ENCODE data around the gene EMID1.
A peak's percentile ranks its signal among the peaks of the same experiment; 100 is the strongest.
"Not testable (repeated sequence)": the region's sequence is repeated elsewhere in the genome, so short reads cannot be mapped to it uniquely, and the experiment has no call there.

Gene EMID1

DNA sequence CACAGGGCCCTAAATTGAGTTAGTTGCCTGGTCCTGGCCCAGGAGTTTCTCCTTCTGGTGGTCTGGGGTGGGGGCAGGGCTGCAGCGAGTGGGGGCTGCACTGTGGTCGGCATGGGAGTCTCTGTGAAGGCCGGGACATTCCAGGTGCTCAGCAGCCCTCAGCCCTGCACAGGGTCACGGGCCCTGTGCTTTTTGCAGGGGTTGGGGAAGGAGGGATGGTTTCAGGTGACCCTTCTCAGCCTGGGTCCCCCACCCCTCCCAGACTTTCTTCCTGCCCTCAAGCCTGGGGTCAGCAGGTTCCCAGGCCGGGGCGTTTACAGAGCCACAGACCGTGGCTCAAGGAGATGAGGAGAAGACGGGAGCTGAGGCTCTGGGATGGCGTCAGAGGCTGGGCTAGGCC is 7.8 kb downstream of the EMID1 start:
- H3K27me3 Mint-ChIP-seq = peaks cover 14% of the 10 kb centered on the region
- H3K9me3 Mint-ChIP-seq = no peaks in the 10 kb centered on the region
- ATAC-seq = no peak

DNA sequence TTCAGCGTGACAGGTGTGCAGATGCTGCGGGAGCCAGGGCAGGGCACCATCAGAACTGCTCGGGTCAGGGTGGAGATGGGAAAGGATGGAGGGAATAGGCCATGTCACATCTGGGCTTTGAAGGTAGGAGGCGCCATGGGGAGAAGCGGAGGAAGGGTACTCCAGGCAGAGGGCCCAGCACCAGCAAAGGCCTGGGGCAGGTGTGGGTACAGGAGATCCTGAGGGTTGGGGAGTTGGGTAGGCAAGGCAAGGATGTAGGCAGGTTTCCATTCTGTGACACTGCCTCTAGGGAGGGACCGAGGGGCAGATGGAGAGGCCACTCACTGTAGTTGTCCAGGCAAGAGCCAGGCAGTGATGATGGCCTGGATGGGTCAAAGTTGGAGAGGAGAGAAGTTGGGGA is 8.5 kb downstream of the EMID1 start:
- Mint-ChIP-seq H3K4me1 (no peaks in the 10 kb centered on the region), H3K27ac (no peak overlapping the region), H3K4me3 (no peak overlapping the region), H3K27me3 (peaks cover 7% of the 10 kb centered on the region), H3K9me3 (no peaks in the 10 kb centered on the region)
- ATAC-seq (no peak), DNase-seq (no peak)

More for the DNA sequence above, 7.8 kb downstream of the EMID1 start:
- H3K4me1 Mint-ChIP-seq = no peaks in the 10 kb centered on the region
- no peak for DNase-seq
- no peak overlapping the region for H3K4me3 Mint-ChIP-seq
- no peak overlapping the region for H3K27ac Mint-ChIP-seq

DNA sequence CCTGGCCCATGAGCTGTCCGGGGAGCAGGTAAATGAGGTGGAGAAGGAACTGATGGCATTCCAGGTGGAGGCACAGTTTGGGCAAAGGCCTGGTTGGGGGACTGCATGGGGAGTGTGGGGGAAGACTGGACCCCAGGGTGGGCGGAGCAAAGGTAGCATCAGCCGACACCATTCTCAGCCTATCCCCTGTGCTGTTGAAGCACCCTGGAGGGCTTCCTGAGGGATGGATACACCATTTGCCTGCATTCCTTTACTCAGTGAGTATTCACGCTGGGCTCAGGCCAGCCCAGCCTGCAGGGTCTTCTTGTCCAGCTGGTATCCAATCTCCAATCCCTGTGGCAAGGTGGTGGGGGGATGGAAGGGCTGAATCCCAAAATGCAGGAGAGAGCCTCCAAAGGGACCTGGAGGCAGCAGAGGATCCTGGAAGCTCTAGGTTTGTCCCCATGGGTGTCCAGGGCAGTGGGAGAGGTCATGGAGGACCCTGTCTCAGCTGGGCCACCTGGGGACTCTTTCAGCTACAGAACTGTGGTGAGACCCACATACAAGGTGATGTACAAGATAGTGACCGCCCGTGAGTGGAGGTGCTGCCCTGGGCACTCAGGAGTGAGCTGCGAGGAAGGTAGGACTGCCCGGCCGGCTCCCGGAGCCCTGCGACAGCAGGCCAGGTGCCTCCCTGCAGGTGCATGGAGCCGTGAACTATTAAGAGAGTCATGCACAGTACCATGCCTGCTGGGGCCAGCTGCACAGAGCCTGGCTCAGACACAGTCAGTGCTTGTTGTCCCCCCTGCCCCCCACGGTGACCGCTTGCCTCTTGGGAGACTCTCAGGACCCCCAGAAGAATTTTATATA is 9.5 kb downstream of the EMID1 start:
- Mint-ChIP-seq H3K4me3 (no peak overlapping the region), H3K27ac (peak overlapping the region in 1 of 2 donors; percentile 28), H3K4me1 (no peaks in the 10 kb centered on the region), H3K27me3 (no peaks in the 10 kb centered on the region), H3K9me3 (no peaks in the 10 kb centered on the region)
- no peak for ATAC-seq
- no peak for DNase-seq

DNA sequence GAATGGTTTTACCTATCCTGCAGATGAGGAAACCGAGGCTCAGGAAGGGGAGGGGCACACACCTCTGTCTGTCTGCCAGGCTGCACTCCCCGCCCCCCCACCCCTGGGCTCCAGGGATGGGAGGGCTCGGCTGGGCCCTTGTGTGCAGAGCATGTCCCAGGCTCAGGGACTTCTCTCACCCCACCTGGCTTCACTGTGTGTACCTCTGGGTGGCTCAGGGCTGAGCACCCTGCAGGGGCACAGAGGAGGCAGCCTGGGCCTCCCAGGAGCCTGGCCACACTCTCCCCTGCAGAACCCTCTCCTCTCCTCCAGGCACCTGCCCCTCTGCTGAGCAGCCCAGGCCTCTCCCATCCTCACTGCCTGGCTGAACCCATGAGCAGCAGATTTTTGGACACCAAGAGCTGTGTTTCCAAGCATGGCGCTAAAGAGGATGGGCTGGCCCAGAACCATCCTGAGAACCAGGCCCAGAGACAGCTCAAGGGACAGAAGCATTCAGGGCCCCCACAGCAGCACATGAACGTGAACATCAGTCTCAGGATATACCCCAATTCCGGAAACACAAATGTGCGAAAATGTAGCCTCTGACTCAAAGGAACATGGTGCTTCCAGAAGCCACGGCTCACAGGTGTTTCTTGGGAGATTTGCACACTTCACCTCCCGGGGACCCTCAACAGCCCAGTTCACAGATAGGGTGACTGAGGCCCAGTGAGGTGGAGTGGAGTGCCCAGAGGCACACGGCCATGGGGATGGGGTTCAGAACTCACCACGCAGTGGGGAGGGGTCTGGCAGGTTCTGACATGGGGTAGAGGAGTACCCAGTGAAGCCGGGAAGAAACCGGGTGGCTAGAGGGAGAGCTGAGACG is 10.5 kb downstream of the EMID1 start:
- DNase-seq = no peak
- Mint-ChIP-seq H3K4me1 (no peaks in the 10 kb centered on the region), H3K27me3 (no peaks in the 10 kb centered on the region), H3K9me3 (no peaks in the 10 kb centered on the region), H3K4me3 (no peak overlapping the region), H3K27ac (peak overlapping the region in 1 of 2 donors; percentile 63)
- ATAC-seq = no peak

DNA sequence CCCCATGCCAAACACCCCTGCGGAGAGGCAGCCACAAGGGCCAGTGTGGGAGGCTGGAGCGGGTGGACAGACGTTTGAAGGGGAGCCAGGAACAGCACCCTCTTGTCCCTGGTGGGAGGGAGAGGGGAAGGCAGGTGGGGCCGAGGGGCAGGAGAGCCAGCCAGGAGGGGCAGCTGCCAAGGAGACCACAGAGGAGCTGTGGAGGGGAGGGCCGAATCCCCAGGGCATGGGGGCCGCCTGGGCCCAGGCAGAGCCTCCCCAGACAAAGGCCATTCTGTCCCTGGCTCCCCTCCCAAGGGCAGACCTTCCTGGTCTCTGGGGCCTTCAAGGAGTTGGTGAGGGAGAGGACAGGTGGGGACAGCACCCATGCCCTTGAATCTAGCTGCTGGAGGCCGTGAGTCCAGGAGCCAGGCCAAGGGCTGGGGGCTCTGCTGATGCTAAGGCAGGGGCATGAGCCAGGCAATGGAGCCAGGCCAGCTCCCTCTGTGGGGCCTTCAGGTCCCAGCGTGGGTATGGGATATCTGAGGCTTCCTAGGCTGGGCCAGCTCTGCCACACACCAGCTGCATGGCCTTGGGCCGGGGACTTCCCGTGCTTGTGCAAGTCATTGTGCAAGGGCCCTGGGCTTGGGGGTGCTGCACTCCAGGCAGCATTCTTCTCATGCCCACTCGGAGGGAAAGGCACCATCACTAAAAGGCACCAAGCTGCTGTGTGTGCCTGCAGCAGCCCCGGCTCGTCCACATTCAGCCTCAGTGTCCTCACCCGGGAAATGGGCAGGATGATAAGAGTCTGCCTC is 11.4 kb downstream of the EMID1 start:
- Mint-ChIP-seq H3K4me3 (no peak overlapping the region), H3K27ac (no peak overlapping the region), H3K27me3 (no peaks in the 10 kb centered on the region), H3K4me1 (no peaks in the 10 kb centered on the region), H3K9me3 (no peaks in the 10 kb centered on the region)
- DNase-seq = no peak
- ATAC-seq = no peak

DNA sequence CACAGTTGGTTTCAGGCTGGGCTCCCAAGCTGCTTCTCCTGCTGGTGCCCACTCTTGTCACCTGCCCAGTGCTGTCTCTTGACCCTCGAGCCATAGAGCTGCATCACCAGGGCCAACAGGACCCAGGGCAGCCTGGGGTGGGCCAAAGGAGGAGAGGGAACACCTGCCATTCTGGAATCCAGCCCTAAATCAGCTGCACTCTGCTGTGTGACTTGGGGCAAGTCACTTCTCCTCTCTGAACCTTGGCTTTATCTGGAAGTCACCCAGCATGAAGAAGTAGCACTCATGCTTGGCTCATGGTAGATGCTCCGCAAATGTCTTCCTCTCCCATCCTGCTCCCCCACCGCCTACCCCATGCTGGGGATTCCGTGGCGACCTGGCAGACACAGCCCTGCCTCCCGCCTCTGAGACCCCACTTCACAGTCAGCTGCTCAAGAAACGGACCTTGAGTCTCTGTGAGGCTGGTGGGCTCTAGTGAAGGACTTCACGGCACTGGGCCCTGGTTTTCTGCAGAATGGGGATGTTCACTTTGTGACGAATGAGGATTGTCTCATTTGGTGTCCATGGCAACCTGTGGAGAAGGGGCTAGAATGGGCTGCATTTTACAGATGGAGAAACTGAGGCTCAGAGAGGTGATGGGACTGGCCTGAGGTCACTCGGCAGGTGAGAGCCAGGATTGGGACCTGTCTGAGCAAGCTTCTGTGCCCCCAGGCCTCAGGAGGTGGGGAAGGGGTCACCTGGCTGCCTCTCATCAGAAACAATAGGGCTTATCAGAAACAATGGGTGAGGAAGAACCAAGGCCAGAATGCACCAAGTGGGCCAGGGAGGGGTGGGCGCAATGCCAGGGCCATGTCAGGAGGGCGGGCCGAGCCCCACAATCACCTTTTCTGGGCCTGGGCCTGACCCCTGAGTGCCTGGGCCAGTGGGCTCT is 12.4 kb downstream of the EMID1 start:
- Mint-ChIP-seq H3K9me3 (no peaks in the 10 kb centered on the region), H3K4me3 (no peak overlapping the region), H3K4me1 (no peaks in the 10 kb centered on the region), H3K27ac (no peak overlapping the region), H3K27me3 (no peaks in the 10 kb centered on the region)
- DNase-seq (no peak), ATAC-seq (no peak)

DNA sequence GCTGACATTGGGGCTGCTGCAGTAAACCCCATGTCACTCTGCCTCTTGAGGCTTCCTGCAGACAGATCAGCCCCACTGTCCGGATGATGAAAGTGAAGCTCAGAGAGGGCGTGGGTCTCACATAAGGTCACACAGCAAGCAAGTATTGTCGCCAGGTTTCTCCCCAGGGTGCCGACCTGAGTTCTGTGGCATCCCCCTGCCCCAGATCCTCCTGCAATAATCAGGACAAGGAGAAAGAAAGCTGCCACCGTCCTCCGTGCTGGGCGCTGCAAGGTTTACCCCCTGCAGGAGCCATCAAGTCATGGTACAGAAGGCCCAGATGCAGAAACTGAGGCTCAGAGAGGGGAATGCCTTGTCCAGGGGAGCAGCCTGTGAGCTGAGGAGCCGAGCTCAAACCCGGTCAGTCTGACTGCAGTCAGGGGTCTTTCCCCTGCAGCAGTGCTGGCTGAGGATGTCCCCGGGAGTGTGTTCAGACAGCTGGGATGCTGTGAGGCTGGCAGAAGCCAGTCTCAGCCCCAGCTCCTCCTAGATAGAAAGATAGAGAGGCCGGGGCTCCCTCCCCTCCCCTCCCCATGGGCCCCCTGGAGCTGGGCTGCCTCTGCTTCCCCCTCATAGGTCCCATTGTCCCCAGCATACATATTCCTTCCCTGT is 13.2 kb downstream of the EMID1 start:
- no peak overlapping the region for H3K4me3 Mint-ChIP-seq
- DNase-seq (no peak), ATAC-seq (no peak)
- H3K4me1 Mint-ChIP-seq = no peaks in the 10 kb centered on the region
- H3K27ac Mint-ChIP-seq = no peak overlapping the region
- H3K27me3 Mint-ChIP-seq = no peaks in the 10 kb centered on the region
- no peaks in the 10 kb centered on the region for H3K9me3 Mint-ChIP-seq

DNA sequence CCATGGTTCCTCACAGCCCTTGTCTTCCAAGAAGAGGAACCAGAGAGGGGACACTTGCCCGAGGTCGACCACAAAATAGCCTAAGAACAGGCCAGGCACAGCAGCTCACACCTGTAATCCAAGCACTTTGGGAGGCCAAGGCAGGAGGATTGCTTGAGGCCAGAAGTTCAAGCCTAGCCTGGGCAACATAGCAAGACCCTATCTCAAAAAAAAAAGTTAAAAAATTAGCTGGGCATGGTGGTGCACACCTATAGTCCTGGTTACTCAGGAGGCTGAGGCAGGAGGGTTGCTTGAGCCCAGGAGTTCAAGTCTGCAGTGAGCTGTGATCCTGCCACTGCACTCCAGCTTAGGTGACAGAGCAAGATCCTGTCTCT is 13.7 kb downstream of the EMID1 start:
- not testable (repeated sequence) for H3K4me3 Mint-ChIP-seq, DNase-seq

DNA sequence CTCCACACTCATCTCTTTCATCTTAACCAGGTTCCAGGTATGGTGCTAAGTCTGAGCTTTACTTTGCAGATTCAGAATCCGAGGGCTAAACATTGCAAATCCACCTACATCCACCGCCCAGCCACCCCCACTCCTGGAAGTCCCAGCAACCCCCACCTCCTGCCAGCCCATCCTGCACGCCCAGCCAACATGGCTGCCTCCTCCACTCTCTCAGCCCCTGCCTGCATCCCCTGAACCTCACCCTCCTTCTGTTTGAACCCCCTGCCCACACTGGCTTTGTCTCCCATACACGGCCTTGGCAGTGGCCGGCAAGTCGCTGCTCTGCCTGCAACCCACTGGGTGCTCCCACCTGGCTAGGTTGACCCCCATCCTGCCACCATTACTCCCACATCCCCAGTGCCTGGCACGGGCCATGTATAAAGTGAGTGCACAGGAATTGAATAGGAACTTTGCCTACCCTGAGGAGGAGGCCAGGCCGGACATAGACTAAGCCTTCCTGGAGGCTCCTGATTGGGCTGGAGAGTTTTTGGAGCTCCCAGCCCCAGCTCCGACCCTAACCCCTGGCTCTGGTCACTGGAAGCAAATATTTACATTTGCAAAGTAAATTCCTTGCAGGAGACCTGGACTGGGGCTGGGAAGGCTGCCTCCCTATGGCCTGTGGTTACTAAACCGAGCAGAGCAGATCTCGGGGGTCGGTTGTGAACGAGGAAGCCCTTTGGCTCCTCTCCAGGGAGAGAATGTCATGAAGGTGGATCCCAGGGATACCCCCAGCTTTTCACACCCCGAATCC is 14.4 kb downstream of the EMID1 start:
- no peak overlapping the region for H3K27ac Mint-ChIP-seq
- H3K9me3 Mint-ChIP-seq = no peaks in the 10 kb centered on the region
- no peaks in the 10 kb centered on the region for H3K27me3 Mint-ChIP-seq
- DNase-seq = no peak
- ATAC-seq = no peak
- no peak overlapping the region for H3K4me3 Mint-ChIP-seq
- no peaks in the 10 kb centered on the region for H3K4me1 Mint-ChIP-seq

More for the DNA sequence above, 13.7 kb downstream of the EMID1 start:
- not testable (repeated sequence) for H3K27ac Mint-ChIP-seq, H3K4me1 Mint-ChIP-seq, H3K9me3 Mint-ChIP-seq, ATAC-seq, H3K27me3 Mint-ChIP-seq

DNA sequence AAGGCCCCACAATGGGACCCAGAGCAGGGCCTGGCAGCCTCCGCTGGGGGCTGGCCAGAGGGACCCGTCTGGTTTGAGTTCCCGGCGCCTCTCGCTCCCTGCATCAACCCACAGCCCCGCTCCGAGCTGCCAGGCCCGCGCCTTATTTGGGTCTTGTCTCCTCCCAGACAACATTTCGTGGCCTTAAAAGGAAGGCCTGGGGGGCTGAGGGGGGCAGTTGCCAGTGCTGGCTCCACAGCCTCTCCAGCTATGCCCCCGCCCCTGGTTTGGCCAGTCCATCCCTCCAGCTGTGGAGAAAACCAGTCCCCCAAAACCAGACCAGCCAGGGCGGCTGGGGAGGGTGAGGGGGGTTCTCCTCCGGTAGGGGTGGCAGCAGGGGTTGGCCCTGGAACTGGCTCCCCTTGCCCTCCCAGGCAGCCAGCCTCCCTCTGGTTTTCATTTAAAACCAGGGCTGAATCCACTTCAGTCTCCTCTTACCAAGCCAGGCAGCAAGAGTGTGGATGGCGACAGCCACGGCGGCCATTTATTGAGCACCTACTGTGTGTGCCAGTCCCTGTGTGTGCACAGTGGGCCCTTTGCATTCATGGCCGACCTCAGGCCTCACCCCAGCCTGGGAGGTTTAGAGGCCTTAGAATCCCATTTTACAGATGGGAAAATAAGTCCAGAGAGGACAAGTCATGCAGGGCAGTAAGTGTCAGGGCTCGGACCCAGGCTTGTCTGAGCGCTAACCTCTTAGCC is 18.6 kb downstream of the EMID1 start:
- Mint-ChIP-seq H3K27ac (no peak overlapping the region), H3K9me3 (no peaks in the 10 kb centered on the region), H3K4me3 (no peak overlapping the region), H3K27me3 (no peaks in the 10 kb centered on the region), H3K4me1 (no peaks in the 10 kb centered on the region)
- DNase-seq (no peak), ATAC-seq (no peak)

DNA sequence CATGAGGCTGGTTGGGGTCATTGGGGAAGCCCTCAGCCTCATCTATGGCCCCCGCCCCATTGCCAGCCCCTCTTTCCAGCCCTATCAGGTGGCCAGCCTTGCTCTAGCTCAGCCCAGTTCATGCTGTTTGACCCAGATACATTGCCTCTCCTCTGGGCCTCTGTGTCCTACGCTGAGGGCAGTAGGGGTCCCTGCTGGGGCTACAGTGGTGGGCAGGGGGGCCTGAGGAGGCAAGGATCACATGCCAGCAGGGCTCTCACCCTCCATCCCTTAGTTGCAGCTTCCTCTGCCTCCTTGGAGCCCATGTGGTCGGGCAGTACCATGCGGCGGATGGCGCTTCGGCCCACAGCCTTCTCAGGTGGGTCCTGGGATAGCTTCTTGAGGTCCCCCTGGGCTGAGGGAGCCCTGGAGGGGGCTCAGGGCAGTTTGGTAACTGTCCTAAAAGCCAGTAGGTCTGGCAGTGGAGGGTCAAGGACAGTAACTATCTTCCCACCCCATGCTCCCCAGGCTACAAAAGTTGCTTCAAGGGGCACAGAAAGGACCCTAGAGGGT is 19.2 kb downstream of the EMID1 start:
- no peak for ATAC-seq
- H3K27me3 Mint-ChIP-seq = no peaks in the 10 kb centered on the region
- no peak overlapping the region for H3K4me3 Mint-ChIP-seq
- H3K4me1 Mint-ChIP-seq = no peaks in the 10 kb centered on the region
- peak overlapping the region; percentile 42 to 52 for H3K27ac Mint-ChIP-seq
- DNase-seq = no peak
- H3K9me3 Mint-ChIP-seq = no peaks in the 10 kb centered on the region

DNA sequence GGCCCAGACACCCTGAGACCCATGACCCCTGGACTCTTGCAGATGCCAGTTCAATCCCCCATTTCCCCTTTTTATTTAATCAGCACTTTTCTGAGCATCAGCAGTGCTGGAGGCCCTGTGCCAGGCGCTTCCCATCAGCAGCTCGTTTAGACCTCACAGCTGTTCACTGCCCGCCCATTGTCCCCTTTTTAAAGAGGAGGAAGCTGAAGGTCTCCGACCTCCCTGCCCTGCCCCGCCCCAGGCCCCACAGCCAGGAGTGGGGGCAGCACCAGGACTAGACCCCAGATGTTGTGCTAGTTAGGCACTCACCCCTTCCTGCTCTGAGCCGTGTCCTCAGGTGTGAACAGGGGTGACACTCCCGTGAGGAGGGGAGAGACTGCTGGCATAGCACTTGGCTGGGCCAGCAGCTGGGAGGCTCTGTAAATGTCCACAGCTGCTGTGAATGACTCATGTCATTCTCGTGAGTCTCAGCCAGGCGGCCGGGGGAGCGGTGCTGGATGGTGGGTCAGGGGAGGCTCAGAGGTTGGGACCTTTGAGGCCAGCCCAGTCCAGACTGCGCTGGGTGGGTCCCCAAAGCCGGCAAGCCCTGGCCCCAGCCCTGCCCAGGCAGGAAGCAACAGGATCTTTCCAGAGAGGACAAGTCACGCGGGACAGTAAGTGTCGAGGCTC is 19.9 kb downstream of the EMID1 start:
- Mint-ChIP-seq H3K27me3 (no peaks in the 10 kb centered on the region), H3K4me3 (no peak overlapping the region), H3K9me3 (no peaks in the 10 kb centered on the region), H3K4me1 (no peaks in the 10 kb centered on the region), H3K27ac (peak overlapping the region; percentile 42 to 52)
- ATAC-seq = no peak
- DNase-seq = no peak
